Measurements from ENCODE around the gene SLC8A3.

DNA sequence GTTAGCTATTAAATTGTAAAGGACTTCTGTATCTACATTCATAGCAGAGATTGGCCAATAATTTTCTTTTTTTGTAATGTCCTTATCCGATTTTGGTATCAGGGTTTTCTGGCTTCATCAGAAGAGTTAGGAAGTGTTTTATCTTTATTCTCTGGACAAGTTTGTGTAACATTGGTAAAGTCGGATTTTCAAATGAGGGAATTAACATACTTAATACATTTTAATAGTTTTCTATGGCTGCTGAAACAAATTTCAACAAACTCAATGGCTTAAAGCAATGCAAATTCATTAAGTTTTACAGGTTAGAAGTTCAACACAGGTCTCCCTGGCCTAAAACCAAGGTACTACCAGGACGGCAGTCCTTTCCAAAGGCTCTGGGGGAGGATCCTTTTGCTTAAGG, 13.2 kb upstream of the SLC8A3 start:
- no peak for TF ChIP-seq POLR2A (IDR thresholded peaks at IDR 0.05)
- TF ChIP-seq, protein P1, sequence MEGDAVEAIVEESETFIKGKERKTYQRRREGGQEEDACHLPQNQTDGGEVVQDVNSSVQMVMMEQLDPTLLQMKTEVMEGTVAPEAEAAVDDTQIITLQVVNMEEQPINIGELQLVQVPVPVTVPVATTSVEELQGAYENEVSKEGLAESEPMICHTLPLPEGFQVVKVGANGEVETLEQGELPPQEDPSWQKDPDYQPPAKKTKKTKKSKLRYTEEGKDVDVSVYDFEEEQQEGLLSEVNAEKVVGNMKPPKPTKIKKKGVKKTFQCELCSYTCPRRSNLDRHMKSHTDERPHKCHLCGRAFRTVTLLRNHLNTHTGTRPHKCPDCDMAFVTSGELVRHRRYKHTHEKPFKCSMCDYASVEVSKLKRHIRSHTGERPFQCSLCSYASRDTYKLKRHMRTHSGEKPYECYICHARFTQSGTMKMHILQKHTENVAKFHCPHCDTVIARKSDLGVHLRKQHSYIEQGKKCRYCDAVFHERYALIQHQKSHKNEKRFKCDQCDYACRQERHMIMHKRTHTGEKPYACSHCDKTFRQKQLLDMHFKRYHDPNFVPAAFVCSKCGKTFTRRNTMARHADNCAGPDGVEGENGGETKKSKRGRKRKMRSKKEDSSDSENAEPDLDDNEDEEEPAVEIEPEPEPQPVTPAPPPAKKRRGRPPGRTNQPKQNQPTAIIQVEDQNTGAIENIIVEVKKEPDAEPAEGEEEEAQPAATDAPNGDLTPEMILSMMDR (IDR thresholded peaks at IDR 0.05), result no peak
